HG02938 (cell line): ENCODE measurements around the gene WDFY1.
"Not testable (repeated sequence)": the region's sequence is repeated elsewhere in the genome, so short reads cannot be mapped to it uniquely, and the experiment has no call there.

ENCODE experiments used
- ATAC-seq: cut with Tn5 transposase; IDR thresholded peaks from one replicate; pipeline ENCODE4 v1.9.1; 2021; ENCODE audit warnings: mild to moderate bottlenecking, moderate library complexity; ENCODE audit not compliant: unreplicated experiment

WDFY1 gene

GRCh38 chr2:223957092-223957851 lies 12.1 kb upstream of the WDFY1 start, which contains the start of gene MRPL44:
Gene MRPL44, plus strand, starts transcription at chr2:223957463. Its CDS starts 10 bp downstream, at chr2:223957473.
- ATAC-seq: peak; percentile 88

- peak; percentile 29 for ATAC-seq
Observed at GRCh38 chr2:223956300-223956699, 11.2 kb upstream of the WDFY1 start.

- ATAC-seq: no peak
Observed at GRCh38 chr2:223954401-223954800, 9.3 kb upstream of the WDFY1 start.

- peak; percentile 66 for ATAC-seq
Observed at GRCh38 chr2:223952280-223952968, 7.3 kb upstream of the WDFY1 start.

GRCh38 chr2:223950448-223951347 lies 5.6 kb upstream of the WDFY1 start:
- no peak for ATAC-seq

- ATAC-seq: no peak
Observed at GRCh38 chr2:223949241-223949840, 4.2 kb upstream of the WDFY1 start.

GRCh38 chr2:223947711-223948205 lies 2.6 kb upstream of the WDFY1 start:
- no peak for ATAC-seq

GRCh38 chr2:223945755-223946154 lies 620 bp upstream of the WDFY1 start:
- no peak for ATAC-seq

- no peak for ATAC-seq
Observed at GRCh38 chr2:223944166-223944702, 901 bp downstream of the WDFY1 start.

- no peak for ATAC-seq
Observed at GRCh38 chr2:223943561-223944008, 1.6 kb downstream of the WDFY1 start.

- ATAC-seq: no peak
Observed at GRCh38 chr2:223943135-223943534, 2.0 kb downstream of the WDFY1 start.

- ATAC-seq: peak; percentile 49
Observed at GRCh38 chr2:223941579-223942277, 3.4 kb downstream of the WDFY1 start.

GRCh38 chr2:223939438-223939837 lies 5.7 kb downstream of the WDFY1 start:
- ATAC-seq: not testable (repeated sequence)

- no peak for ATAC-seq
Observed at GRCh38 chr2:223937535-223937934, 7.6 kb downstream of the WDFY1 start.

- no peak for ATAC-seq
Observed at GRCh38 chr2:223936862-223937326, 8.2 kb downstream of the WDFY1 start.

- ATAC-seq: no peak
Observed at GRCh38 chr2:223935459-223936125, 9.5 kb downstream of the WDFY1 start.

GRCh38 chr2:223934870-223935269 lies 10.3 kb downstream of the WDFY1 start:
- no peak for ATAC-seq

- no peak for ATAC-seq
Observed at GRCh38 chr2:223932816-223933800, 12.0 kb downstream of the WDFY1 start.
